NK-92 (cell line): ENCODE results near the gene KCNE2.

Experiments used
- DNase-seq: peaks from one replicate; lab custom pipeline; 2025; ENCODE audit not compliant: unreplicated experiment; lab: John Stamatoyannopoulos, UW

KCNE2 gene

GRCh38 chr21:34363733-34364132 is at the start of gene KCNE2:
KCNE2 (plus strand) TSS chr21:34364006; CDS start chr21:34370479, 6,473 bp downstream.
- no peak for DNase-seq

GRCh38 chr21:34319585-34319984 is 44.2 kb upstream of the KCNE2 start:
- no peak for DNase-seq

- no peak for DNase-seq
Measured at GRCh38 chr21:34320011-34320410, 43.8 kb upstream of the KCNE2 start.

GRCh38 chr21:34330055-34330454 is 33.8 kb upstream of the KCNE2 start:
- no peak for DNase-seq

- no peak for DNase-seq
Measured at GRCh38 chr21:34331726-34332125, 32.1 kb upstream of the KCNE2 start.

GRCh38 chr21:34332347-34332746 is 31.5 kb upstream of the KCNE2 start:
- DNase-seq, result no peak

GRCh38 chr21:34333121-34333739 is 30.6 kb upstream of the KCNE2 start:
- DNase-seq, result no peak

GRCh38 chr21:34335316-34335715 is 28.5 kb upstream of the KCNE2 start:
- no peak for DNase-seq

- DNase-seq, result no peak
Measured at GRCh38 chr21:34336245-34336644, 27.6 kb upstream of the KCNE2 start.

GRCh38 chr21:34336756-34337391 is 26.9 kb upstream of the KCNE2 start:
- DNase-seq, result no peak

GRCh38 chr21:34337741-34338140 is 26.1 kb upstream of the KCNE2 start:
- no peak for DNase-seq

GRCh38 chr21:34338226-34338625 is 25.6 kb upstream of the KCNE2 start:
- DNase-seq, result no peak

GRCh38 chr21:34340061-34340460 is 23.7 kb upstream of the KCNE2 start:
- DNase-seq, result no peak

- no peak for DNase-seq
Measured at GRCh38 chr21:34342476-34342875, 21.3 kb upstream of the KCNE2 start.

- no peak for DNase-seq
Measured at GRCh38 chr21:34343347-34343746, 20.5 kb upstream of the KCNE2 start.

- no peak for DNase-seq
Measured at GRCh38 chr21:34343838-34344381, 19.9 kb upstream of the KCNE2 start.

GRCh38 chr21:34344584-34344983 is 19.2 kb upstream of the KCNE2 start:
- no peak for DNase-seq

- DNase-seq, result no peak
Measured at GRCh38 chr21:34345091-34345871, 18.5 kb upstream of the KCNE2 start.

- no peak for DNase-seq
Measured at GRCh38 chr21:34345892-34346291, 17.9 kb upstream of the KCNE2 start.

- no peak for DNase-seq
Measured at GRCh38 chr21:34348890-34349519, 14.8 kb upstream of the KCNE2 start.

GRCh38 chr21:34351786-34352241 is 12.0 kb upstream of the KCNE2 start:
- no peak for DNase-seq
